HG02840 (cell line): ENCODE measurements around the gene TNIP2.

Experiments used
- ATAC-seq: cut with Tn5 transposase; IDR thresholded peaks from one replicate; pipeline ENCODE4 v1.9.1; 2021; ENCODE audit warnings: mild to moderate bottlenecking, moderate library complexity, moderate number of reproducible peaks; ENCODE audit not compliant: unreplicated experiment, low FRiP score

TNIP2 gene

GRCh38 chr4:2794486-2795299 is 38.6 kb upstream of the TNIP2 start:
- no peak for ATAC-seq

GRCh38 chr4:2793586-2794485 is 37.7 kb upstream of the TNIP2 start:
- ATAC-seq: no peak

- no peak for ATAC-seq
Observed at GRCh38 chr4:2792711-2793585, 36.8 kb upstream of the TNIP2 start, which contains the start of gene SH3BP2. SH3BP2 (plus strand) TSS chr4:2793085; CDS start chr4:2820618, 27,533 bp downstream.

- ATAC-seq: no peak
Observed at GRCh38 chr4:2792396-2792710, 36.2 kb upstream of the TNIP2 start.

GRCh38 chr4:2791518-2792395 is 35.6 kb upstream of the TNIP2 start:
- ATAC-seq: no peak

- ATAC-seq: no peak
Observed at GRCh38 chr4:2790583-2791517, 34.7 kb upstream of the TNIP2 start.

- no peak for ATAC-seq
Observed at GRCh38 chr4:2789793-2790582, 33.9 kb upstream of the TNIP2 start.

- ATAC-seq: no peak
Observed at GRCh38 chr4:2789351-2789750, 33.2 kb upstream of the TNIP2 start.

GRCh38 chr4:2788532-2789103 is 32.5 kb upstream of the TNIP2 start:
- no peak for ATAC-seq

GRCh38 chr4:2788101-2788500 is 32.0 kb upstream of the TNIP2 start:
- no peak for ATAC-seq

GRCh38 chr4:2787230-2788100 is 31.3 kb upstream of the TNIP2 start:
- peak; percentile 67 for ATAC-seq

GRCh38 chr4:2786794-2787229 is 30.7 kb upstream of the TNIP2 start:
- ATAC-seq: no peak

GRCh38 chr4:2786152-2786671 is 30.1 kb upstream of the TNIP2 start:
- ATAC-seq: no peak

- no peak for ATAC-seq
Observed at GRCh38 chr4:2785613-2786012, 29.5 kb upstream of the TNIP2 start.

- ATAC-seq: no peak
Observed at GRCh38 chr4:2783790-2784189, 27.7 kb upstream of the TNIP2 start.

GRCh38 chr4:2781911-2782310 is 25.8 kb upstream of the TNIP2 start:
- ATAC-seq: no peak
